NCI-H1105 (cell line): ENCODE results near the gene ART3.

Source experiments
- DNase-seq: peaks from one replicate; lab custom pipeline; 2025; lab: John Stamatoyannopoulos, UW

Gene ART3

DNA sequence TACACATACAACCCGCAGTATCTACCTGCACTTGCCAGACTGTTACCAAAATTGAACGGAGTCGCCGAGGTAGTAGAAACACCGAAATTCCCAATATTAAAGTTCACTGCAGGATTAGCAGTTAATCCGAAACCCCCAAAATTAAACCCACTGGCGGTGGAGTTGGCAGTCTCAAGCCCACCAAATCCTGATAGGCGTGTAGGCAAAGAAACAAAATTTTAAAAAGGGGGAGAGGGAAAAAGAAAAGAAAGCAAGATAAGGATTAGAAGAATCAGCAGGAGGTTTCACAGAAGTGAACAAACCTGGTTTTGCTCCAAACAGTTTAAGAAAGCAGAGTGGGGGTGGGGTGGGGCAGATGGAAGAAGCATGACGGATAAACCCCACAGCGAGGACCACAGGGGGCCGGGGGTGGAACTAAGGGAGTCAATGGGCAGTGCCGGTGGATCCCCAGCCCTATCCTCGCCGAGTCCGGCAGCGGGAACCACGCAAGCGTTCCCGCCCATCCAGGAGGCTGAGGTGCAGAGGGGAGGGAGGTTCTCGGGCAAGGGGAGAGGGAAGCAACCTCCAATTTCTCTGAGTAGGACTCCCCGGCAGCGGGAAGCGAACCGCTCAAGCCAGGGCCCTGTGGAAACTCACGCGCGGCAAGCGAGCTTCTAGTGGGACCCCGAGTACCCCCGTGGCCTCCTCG is 73.1 kb downstream of the ART3 start:
- peak; percentile 27 for DNase-seq

- peak; percentile 76 for DNase-seq
Observed at GRCh38 chr4:76148142-76148865, 73.8 kb downstream of the ART3 start, which contains the start of gene NUP54. TSS of gene NUP54 (minus strand) at chr4:76148397. CDS start at chr4:76148374, 23 bp downstream.

DNA sequence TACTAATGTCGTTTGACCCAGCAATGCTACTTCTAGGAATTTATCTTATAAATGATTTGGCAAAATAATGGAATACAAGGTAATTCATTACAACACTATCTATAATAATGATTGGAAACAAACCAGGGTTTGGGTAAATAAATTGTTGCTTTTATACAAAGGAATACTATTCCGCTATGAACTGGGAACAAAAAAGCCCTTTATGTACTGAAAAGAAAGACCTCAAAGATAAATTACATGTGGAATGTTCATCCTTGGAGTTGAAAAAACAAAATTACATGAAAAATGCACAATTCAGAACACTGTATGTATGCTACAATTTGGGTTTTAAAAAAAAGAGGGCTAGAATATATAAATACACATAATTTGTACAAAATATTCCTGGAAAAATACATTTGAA is 78.8 kb downstream of the ART3 start:
- no peak for DNase-seq

GRCh38 chr4:76155979-76156378 is 81.5 kb downstream of the ART3 start:
- no peak for DNase-seq

DNA sequence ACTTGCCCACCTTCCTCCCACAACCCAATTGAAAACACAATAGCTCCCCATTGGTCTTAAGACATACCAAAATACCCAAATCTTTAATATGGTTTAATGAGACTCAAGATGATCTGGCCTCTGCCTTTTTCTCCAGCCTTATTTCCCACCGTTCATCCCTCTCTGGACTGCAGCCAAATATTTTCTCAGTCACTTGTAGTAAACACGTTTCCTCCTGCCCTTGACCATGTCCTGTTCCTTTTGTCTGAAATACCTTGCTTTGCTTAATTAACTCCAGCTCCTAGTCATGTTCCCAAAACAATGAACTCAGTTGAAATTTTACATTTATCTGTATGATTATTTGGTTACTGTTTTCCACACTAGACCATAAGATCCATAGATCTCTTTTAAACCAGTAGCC is 82.1 kb downstream of the ART3 start:
- DNase-seq = no peak

DNA sequence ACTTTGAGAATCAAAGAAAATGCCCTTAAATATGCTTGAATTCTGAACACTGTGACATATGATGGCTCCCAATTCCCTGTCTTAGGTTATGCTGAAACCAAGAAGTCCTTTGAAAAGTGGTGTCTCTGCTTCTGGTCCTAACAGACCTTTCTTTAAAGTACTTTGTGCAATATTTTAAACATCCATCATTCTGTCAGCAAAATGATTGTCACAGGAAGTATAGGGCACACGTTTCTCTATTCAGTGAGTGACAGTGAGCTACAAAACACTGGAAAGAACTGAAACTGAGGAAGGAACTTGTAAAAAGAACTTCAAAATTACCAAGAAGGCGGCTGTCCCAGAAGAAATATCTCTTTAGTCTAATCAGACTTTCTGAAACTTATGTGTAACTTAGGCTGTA is 85.8 kb downstream of the ART3 start:
- no peak for DNase-seq
